Transverse colon (tissue), 3 donors: Measurements from ENCODE around the gene TMEM92.

Experiments used
- CTCF ChIP-seq, 5 experiments: fragments of 200-600 bp in 3 of 5; fragments of 450-650 bp in 2 of 5; sonication (generic) in 3 of 5; IDR thresholded peaks; 1 replicate in 2 of 5; 2 replicates in 3 of 5; pipeline ENCODE4 v1.5.1; 2016 to 2017; ENCODE audit warnings: antibody characterized with exemption in 5 of 5, inconsistent platforms in 3 of 5, mild to moderate bottlenecking in 2 of 5, moderate library complexity in 1 of 5
- EP300 ChIP-seq: sonication (generic); formaldehyde crosslinking; IDR thresholded peaks from one replicate; pipeline ENCODE4 v1.6.1; 2017; ENCODE audit warnings: antibody characterized with exemption, low read depth

GRCh38 chr17:50259477-50260324, 14.6 kb upstream of the TMEM92 start:
- TF ChIP-seq CTCF (IDR thresholded peaks at IDR 0.05): no peak
- no peak for TF ChIP-seq EP300
